Endometrial microvascular endothelial cells (primary cell): ENCODE results near the gene ZNF680. TPM values are rescaled to one million over a fixed set of nuclear protein-coding genes. Genes with fewer than 3 reads are reported as not detected.

ENCODE experiments used
- in situ Hi-C: cut with HindIII; loops from 2 replicates; pipeline ENCODE4 v1.10.0; 2017; ENCODE audit warnings: low sequenced_read_pairs, low pct_unique_long_range_greater_than_20kb; ENCODE audit errors: inconsistent ontology term
- total RNA-seq: library from RNA; depleted of rRNA; stranded (reverse); fragments of >200 nt; gene quantifications from one replicate; pipeline ENCODE4 v1.2.3, GENCODE V29; 2015; ENCODE audit errors: inconsistent ontology term

ZNF680 gene
- total RNA-seq, 1 donor from 2014 or later, result 2.5 TPM

DNA sequence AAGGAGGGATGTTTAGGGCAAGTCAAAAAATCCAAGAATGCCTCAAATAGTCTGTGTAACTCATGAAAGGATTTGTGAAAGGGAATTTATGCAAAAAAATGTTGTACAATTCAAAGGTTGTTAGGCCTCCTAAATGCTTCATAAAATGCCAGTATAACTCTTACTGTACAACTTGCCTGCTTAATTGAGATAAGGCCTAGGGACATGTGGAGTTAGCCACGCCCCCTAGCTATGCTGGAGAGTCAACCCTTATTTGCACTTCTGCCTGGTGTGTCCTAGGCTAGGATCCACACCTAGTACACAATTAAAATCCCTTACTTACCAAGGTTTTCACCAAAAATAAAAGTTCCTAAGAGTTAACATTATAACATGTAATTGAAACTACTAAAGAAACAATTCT is 77.2 kb downstream of the ZNF680 start:
- in situ Hi-C loops, result no loop called here

Other genes starting within 250 kb of the ZNF680 start
- 4.6 TPM for gene ZNF736, start 249.1 kb downstream of the ZNF680 start, total RNA-seq
- 1.0 TPM for gene ZNF107, start 103.1 kb upstream of the ZNF680 start, total RNA-seq
- 4.9 TPM for gene ZNF138, start 231.4 kb upstream of the ZNF680 start, total RNA-seq